SU-DHL-6 (cell line): ENCODE measurements around the gene SLC22A23.

Experiments used
- CTCF ChIP-seq: fragments of 200-600 bp; sonication (generic); IDR thresholded peaks from one replicate; pipeline ENCODE4 v1.5.1; 2017; ENCODE audit warnings: antibody characterized with exemption, mild to moderate bottlenecking, low read length, moderate library complexity; ENCODE audit not compliant: insufficient read depth, poor library complexity, severe bottlenecking
- EZH2phosphoT487 ChIP-seq: fragments of 200-600 bp; sonication (generic), shearing (Covaris generic); conservative IDR thresholded peaks from 2 replicates; pipeline ENCODE4 v1.6.1; 2018; ENCODE audit warnings: mild to moderate bottlenecking, antibody characterized with exemption, low read length, moderate library complexity, mixed read lengths

- TF ChIP-seq EZH2phosphoT487 (no peak), CTCF (no peak)
Measured at GRCh38 chr6:3347247-3347646, 109.6 kb downstream of the SLC22A23 start.
